AG09319 (cell line): Measurements from ENCODE around the gene CASP3.
"Not testable (repeated sequence)": the region's sequence is repeated elsewhere in the genome, so short reads cannot be mapped to it uniquely, and the experiment has no call there.

ENCODE experiments used
- DNase-seq: peaks from one replicate; pipeline ENCODE4 v3.0.0-alpha.2; 2010; ENCODE audit warnings: low read depth; ENCODE audit errors: extremely low read depth
- TF ChIP-seq, protein P1 (sequence below): IDR thresholded peaks from 2 replicates; pipeline ENCODE4 v1.5.1; 2011; ENCODE audit warnings: low read depth, mild to moderate bottlenecking, inconsistent platforms, low read length, moderate library complexity

Gene CASP3

DNA sequence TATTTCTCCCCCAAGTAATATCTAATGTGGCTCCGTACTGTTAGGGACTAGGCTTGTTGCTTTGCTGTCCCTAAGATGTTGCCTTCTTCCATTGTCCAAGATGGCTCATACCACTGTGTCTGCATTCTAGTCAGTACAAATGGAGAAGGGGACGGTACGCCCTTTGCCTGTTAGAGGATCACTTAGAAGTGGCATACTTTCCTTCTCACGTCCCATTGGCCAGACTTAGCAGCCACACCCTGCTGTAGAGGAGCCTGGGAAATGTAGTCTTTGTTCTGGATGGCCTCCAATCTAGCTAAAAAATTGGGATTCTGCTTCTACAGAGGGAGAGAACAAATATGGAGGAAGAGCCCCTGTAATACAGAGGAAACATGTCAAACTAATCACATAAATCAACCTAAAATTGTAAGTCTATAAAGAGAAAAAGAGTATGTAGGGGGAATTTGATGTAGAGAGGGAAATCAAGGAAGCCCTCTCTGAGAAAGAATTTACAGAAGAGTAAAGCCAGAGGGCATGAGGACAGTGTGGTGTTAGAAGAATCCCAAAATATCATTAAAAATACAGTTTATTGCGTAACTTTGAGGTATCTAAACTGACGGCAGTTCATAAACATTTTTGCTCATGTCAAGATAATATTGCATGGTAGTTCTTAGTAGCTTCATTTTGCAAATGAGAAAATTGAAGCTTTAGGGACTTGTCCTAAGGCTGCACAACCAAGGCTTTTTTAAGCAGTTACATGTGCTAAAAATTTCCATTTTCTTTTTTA is 15.4 kb upstream of the CASP3 start:
- DNase-seq: no peak
- TF ChIP-seq, protein P1, sequence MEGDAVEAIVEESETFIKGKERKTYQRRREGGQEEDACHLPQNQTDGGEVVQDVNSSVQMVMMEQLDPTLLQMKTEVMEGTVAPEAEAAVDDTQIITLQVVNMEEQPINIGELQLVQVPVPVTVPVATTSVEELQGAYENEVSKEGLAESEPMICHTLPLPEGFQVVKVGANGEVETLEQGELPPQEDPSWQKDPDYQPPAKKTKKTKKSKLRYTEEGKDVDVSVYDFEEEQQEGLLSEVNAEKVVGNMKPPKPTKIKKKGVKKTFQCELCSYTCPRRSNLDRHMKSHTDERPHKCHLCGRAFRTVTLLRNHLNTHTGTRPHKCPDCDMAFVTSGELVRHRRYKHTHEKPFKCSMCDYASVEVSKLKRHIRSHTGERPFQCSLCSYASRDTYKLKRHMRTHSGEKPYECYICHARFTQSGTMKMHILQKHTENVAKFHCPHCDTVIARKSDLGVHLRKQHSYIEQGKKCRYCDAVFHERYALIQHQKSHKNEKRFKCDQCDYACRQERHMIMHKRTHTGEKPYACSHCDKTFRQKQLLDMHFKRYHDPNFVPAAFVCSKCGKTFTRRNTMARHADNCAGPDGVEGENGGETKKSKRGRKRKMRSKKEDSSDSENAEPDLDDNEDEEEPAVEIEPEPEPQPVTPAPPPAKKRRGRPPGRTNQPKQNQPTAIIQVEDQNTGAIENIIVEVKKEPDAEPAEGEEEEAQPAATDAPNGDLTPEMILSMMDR: no peak

DNA sequence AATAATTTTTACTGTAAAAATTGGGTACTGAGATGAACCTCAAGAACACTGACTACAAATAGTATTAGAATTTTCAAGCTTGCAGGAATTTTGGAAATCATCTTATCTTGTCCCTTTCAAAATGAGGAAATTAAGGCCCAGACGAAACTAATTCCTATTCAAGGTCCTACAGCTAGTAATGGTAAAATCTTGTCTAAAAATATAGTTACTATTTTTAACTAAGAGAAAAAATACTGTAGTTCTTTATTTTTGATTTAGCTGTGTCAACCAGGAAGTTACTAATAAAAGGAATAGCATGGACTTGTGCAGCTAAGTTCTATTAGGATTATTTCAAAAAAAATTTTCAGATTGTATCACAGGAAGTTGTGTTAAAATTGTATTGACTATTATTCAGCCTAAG is 13.0 kb upstream of the CASP3 start:
- TF ChIP-seq, protein P1: no peak
- no peak for DNase-seq

GRCh38 chr4:184660978-184661377 is 11.7 kb upstream of the CASP3 start:
- TF ChIP-seq, protein P1: no peak

GRCh38 chr4:184657820-184658219 is 8.6 kb upstream of the CASP3 start:
- not testable (repeated sequence) for DNase-seq

More at GRCh38 chr4:184660978-184661377, 11.7 kb upstream of the CASP3 start:
- DNase-seq: no peak

DNA sequence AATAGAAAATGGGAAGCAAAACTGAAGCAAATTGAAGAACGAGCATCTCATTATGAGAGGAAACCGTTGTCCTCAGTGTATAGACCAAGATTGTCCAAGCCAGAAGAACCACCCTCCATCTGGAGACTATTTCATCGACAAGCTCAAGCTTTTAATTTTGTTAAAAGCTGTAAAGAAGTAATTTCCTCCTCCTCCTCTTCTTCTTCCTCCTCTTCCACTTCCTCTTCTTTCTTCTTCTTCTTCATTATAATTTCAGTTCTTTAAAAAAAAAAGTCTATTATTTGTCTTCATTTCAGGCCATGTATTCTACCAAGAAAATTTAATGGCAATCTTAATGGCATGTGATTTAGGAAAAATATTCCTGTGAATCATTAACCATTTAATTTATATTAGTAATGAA is 7.9 kb upstream of the CASP3 start:
- no peak for DNase-seq
- TF ChIP-seq, protein P1: no peak

DNA sequence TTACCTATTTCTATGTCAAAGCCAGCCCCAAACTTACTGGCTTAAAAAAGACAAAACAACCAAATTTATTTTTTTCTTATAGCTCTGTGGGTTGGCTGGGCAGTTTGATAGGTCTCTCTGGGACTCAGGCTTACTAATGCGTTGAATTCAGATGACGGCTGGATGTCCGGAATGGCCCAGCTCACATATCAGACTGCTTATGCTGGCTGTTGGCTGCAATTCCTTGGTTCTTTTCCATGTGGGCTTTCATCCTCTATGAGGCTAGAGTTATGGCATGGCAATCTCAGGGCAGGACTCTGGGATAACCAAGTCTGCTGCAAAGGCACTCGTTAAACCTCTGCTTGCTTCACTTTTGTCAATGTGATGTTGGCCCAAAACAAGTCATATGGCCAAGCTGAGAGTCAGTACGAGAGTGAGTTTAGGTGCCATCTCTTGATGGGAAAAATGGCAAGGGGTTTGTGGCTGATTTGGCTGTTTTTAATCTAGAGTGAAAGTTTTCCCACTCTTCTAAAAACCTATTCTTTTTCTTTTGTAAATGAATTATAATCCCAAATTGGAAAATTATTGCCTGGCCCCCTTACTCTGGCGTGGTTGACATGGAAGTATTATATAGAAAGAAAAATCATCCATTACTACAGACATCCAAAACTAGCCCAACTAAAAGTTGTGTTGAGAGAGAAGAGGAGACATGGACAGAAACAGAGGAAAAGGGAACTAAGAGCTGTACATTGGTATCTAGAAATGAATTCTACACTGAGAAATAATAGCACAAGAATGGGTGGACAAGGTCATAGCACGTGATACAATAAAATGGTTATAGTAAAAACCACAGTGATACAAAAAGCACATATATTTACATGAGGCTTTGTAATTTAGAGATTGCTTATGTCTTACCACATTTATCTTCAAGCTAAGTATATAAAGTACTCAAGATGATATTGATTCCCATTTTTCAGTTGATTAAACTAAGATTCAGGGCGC is 6.9 kb upstream of the CASP3 start:
- TF ChIP-seq, protein P1: no peak
- DNase-seq: no peak

GRCh38 chr4:184653650-184654049 is 4.4 kb upstream of the CASP3 start:
- no peak for DNase-seq
- TF ChIP-seq, protein P1: no peak

DNA sequence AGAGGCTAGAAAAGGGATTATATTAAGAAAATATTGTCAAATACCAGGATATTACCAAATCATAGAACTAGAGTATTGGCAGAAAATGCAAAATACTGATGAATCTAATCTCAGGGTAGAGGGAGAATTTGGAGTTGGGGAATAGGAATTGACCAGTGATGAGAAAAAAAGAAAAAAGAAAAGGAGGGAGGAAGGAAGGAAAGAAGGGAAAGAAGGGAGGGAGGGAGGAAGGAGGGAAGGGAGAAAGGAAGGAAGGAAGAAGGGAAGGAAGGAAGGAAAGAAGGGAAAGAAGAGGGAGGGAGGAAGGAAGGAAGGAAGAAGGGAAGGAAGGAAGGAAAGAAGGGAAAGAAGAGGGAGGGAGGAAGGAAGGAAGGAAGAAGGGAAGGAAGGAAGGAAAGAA is 3.4 kb upstream of the CASP3 start:
- not testable (repeated sequence) for DNase-seq
